ENCODE results near the gene RNF150.
"Not testable (repeated sequence)": the region's sequence is repeated elsewhere in the genome, so short reads cannot be mapped to it uniquely, and the experiment has no call there.

The RNF150 gene

DNA sequence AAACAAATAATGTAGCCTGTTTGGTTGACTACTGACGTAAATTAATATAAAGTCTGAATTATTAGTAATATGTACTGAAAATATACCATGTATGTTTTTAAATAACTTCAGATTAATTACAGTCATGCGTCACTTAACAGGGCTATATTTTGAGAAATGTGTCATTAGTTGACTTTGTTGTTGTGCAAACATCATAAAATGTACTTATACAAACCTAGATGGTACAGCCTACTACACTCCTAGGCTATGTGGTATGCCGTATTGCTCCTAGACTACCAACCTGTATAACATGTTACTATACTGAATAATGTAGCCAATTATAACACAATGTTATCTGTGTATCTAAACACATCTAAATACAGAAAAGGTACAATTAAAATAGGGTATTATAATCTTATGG lies 66.6 kb downstream of the RNF150 start:
- DNase-seq (ENCODE audit: insufficient read length) (no peak), FAIRE-seq (no peak)
- TF ChIP-seq POLR2AphosphoS5 (IDR thresholded peaks at IDR 0.05; ENCODE audit: low read depth, low read length) (no peak), POLR2A (IDR thresholded peaks at IDR 0.05; ENCODE audit: low read depth, low read length) (no peak), TAF1 (IDR thresholded peaks at IDR 0.05; ENCODE audit: borderline replicate concordance, low read depth, low read length) (no peak)

DNA sequence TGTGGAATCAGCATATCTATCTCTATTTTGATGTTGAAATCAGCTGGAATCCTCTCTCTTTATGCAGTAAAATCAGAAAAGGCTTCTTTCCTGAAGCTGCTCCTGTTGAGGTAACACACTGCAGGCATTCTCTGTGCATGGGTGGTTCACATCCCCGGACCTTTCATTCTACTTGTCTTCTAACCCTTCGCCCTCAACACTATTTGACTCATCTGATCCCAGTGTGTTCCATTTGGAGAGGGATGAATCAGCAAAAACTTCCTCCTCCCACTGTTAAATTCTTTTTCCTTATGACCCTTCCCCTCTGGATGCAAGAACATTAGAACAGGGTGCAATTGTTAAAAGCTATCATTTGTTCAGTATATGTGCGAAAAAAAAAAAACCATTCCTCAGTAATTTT lies 67.4 kb downstream of the RNF150 start:
- TF ChIP-seq POLR2AphosphoS5 (IDR thresholded peaks at IDR 0.05; ENCODE audit: low read depth, low read length) (no peak), TAF1 (IDR thresholded peaks at IDR 0.05; ENCODE audit: borderline replicate concordance, low read depth, low read length) (no peak), POLR2A (IDR thresholded peaks at IDR 0.05; ENCODE audit: low read depth, low read length) (no peak)
- FAIRE-seq (no peak), DNase-seq (ENCODE audit: insufficient read length) (no peak)

DNA sequence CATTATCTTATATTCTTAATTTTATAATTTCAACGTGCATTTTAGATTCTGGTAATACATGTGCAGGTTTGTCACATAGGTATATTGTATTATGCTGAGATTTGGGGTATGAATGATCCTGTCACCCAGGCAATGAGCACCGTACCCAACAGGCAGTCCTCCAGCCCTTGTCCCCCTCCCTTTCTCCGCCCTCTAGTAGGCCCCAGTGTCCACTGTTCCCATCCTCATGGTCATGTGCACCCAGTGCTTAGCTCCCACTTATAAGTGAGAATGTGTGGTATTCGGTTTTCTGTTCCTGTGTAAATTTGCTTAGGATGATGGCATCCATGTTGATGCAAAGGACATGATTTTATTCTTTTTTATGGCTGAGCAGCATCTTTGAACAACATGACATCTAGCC lies 70.6 kb downstream of the RNF150 start:
- no peak for FAIRE-seq
- DNase-seq (ENCODE audit: insufficient read length), result no peak
- TF ChIP-seq TAF1 (IDR thresholded peaks at IDR 0.05; ENCODE audit: borderline replicate concordance, low read depth, low read length) (no peak), POLR2AphosphoS5 (IDR thresholded peaks at IDR 0.05; ENCODE audit: low read depth, low read length) (no peak), POLR2A (IDR thresholded peaks at IDR 0.05; ENCODE audit: low read depth, low read length) (no peak)

- TF ChIP-seq POLR2A (IDR thresholded peaks at IDR 0.05; ENCODE audit: low read depth, low read length) (no peak), POLR2AphosphoS5 (IDR thresholded peaks at IDR 0.05; ENCODE audit: low read depth, low read length) (no peak), TAF1 (IDR thresholded peaks at IDR 0.05; ENCODE audit: borderline replicate concordance, low read depth, low read length) (no peak)
- DNase-seq (ENCODE audit: insufficient read length) (no peak), FAIRE-seq (no peak)
These were observed 74.4 kb downstream of the RNF150 start for GRCh38 chr4:141058591-141059512.

DNA sequence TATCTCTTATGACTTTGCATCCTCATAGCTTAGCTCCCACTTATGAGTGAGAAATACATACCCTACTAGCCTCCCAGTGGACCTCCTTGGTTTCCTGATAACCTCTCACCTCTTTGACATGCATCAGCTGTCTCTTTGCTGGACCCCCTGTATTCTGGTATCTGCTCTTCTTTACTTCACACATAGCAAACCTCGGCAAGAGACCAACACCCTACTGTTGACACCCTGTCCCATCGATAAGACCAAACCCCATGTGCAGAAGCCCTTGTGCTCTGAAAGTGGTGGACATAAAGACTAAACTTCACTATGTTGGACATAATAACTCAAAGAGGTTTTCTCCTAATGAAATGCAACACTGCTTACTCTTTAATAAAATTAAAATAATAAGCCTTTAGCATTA lies 75.7 kb downstream of the RNF150 start:
- DNase-seq (ENCODE audit: insufficient read length) (no peak), FAIRE-seq (no peak)
- TF ChIP-seq POLR2A (IDR thresholded peaks at IDR 0.05; ENCODE audit: low read depth, low read length) (no peak), POLR2AphosphoS5 (IDR thresholded peaks at IDR 0.05; ENCODE audit: low read depth, low read length) (no peak), TAF1 (IDR thresholded peaks at IDR 0.05; ENCODE audit: borderline replicate concordance, low read depth, low read length) (no peak)

- TF ChIP-seq POLR2AphosphoS5 (IDR thresholded peaks at IDR 0.05; ENCODE audit: low read depth, low read length) (no peak), TAF1 (IDR thresholded peaks at IDR 0.05; ENCODE audit: borderline replicate concordance, low read depth, low read length) (no peak), POLR2A (IDR thresholded peaks at IDR 0.05; ENCODE audit: low read depth, low read length) (no peak)
- no peak for DNase-seq (ENCODE audit: insufficient read length)
- no peak for FAIRE-seq
These were observed 76.8 kb downstream of the RNF150 start for GRCh38 chr4:141056473-141056872.

- no peak for TF ChIP-seq POLR2AphosphoS5 (IDR thresholded peaks at IDR 0.05; ENCODE audit: low read depth, low read length)
- no peak for TF ChIP-seq TAF1 (IDR thresholded peaks at IDR 0.05; ENCODE audit: borderline replicate concordance, low read depth, low read length)
- no peak for TF ChIP-seq POLR2A (IDR thresholded peaks at IDR 0.05; ENCODE audit: low read depth, low read length)
- DNase-seq (ENCODE audit: insufficient read length) (no peak), FAIRE-seq (no peak)
These were observed 78.8 kb downstream of the RNF150 start for GRCh38 chr4:141054446-141054845.

DNA sequence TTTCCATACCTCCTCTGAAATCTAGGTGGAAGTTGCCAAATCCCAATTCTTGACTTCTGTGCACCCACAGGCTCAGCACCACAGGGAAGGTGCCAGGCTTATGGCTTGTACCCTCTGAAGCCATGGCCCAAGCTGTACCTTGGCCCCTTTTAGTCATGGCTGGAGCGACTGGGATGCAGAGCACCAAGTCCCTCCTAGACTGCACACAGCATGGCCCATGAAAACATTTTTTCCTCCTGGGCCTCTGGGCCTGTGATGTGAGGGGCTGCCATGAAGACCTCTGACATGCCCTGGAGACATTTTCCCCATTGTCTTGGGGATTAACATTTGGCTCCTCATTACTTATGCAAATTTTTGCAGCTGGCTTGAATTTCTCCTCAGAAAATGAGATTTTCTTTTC lies 82.3 kb downstream of the RNF150 start:
- not testable (repeated sequence) for FAIRE-seq; DNase-seq (ENCODE audit: insufficient read length)

DNA sequence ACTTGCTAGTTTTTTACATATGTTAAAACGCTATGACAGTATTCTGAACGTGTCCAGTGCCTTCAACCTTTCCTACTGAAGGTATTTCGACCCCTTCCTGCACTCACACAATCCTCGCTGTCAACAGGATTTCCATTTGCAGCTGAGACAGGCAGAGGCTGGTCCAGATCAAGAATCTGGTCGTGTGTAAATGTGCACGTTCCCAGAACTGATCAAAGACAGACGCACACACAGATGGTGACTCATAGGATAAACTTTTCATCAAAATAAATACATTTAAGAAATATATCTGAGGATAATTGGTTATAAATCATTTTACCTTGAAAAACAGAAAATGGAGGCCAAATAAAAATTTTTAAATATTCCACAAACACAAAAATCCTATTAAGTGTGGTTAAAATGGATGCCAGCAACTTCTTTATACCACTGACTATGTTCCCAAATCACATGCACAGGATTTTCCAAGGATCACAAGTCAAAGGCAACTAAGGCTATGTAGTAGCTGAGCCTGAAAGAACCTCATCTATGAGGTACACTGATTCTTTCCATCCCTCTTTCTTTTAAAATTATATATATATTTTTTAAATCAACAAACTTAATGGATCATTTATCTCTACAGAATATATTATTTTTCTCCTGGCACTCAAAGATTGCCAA lies 85.9 kb downstream of the RNF150 start:
- DNase-seq (ENCODE audit: insufficient read length) (no peak), FAIRE-seq (no peak)
- TF ChIP-seq POLR2A (IDR thresholded peaks at IDR 0.05; ENCODE audit: low read depth, low read length) (no peak), POLR2AphosphoS5 (IDR thresholded peaks at IDR 0.05; ENCODE audit: low read depth, low read length) (no peak), TAF1 (IDR thresholded peaks at IDR 0.05; ENCODE audit: borderline replicate concordance, low read depth, low read length) (no peak)

- DNase-seq (ENCODE audit: insufficient read length), result no peak
- TF ChIP-seq POLR2A (IDR thresholded peaks at IDR 0.05; ENCODE audit: low read depth, low read length), result no peak
- FAIRE-seq, result no peak
These were observed 87.0 kb downstream of the RNF150 start for GRCh38 chr4:141046255-141046654.

DNA sequence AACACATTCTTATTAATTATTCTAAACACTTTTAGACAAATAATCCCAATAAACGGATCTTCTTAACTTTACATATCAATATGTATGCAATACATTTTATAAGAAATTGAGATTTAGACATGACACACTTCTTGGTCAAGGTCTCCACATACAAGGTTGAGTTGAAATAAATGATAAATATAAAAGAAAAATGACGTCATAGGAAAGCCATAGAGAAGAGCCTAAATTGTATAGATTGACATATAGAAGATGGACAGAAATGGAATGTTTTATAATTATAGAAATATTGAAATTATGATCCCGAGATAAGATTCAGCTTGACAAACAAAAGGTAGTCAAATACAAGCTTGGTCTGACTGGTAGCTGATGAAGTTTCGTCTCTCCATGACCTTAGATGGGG lies 87.4 kb downstream of the RNF150 start:
- no peak for FAIRE-seq
- TF ChIP-seq POLR2AphosphoS5 (IDR thresholded peaks at IDR 0.05; ENCODE audit: low read depth, low read length), result no peak
- TF ChIP-seq TAF1 (IDR thresholded peaks at IDR 0.05; ENCODE audit: borderline replicate concordance, low read depth, low read length), result no peak
- no peak for TF ChIP-seq POLR2A (IDR thresholded peaks at IDR 0.05; ENCODE audit: low read depth, low read length)

GRCh38 chr4:141041021-141041476 lies 92.2 kb downstream of the RNF150 start:
- FAIRE-seq (no peak), DNase-seq (ENCODE audit: insufficient read length) (no peak)
- TF ChIP-seq POLR2A (IDR thresholded peaks at IDR 0.05; ENCODE audit: low read depth, low read length), result no peak
- no peak for TF ChIP-seq TAF1 (IDR thresholded peaks at IDR 0.05; ENCODE audit: borderline replicate concordance, low read depth, low read length)
- no peak for TF ChIP-seq POLR2AphosphoS5 (IDR thresholded peaks at IDR 0.05; ENCODE audit: low read depth, low read length)

More for the DNA sequence above, 87.4 kb downstream of the RNF150 start:
- no peak for DNase-seq (ENCODE audit: insufficient read length)

Measured in GM12892 (cell line).